Erythroblast (primary cell): ENCODE measurements around the gene NELL1.

Source experiments
- GATA1 ChIP-seq: IDR thresholded peaks from 2 replicates; pipeline ENCODE4 v1.6.1; 2011; ENCODE audit warnings: low read depth, mild to moderate bottlenecking, control low read depth, low read length, moderate library complexity
- POLR2A ChIP-seq: IDR thresholded peaks from 2 replicates; pipeline ENCODE4 v1.6.1; 2011; ENCODE audit warnings: mild to moderate bottlenecking, low read length

DNA sequence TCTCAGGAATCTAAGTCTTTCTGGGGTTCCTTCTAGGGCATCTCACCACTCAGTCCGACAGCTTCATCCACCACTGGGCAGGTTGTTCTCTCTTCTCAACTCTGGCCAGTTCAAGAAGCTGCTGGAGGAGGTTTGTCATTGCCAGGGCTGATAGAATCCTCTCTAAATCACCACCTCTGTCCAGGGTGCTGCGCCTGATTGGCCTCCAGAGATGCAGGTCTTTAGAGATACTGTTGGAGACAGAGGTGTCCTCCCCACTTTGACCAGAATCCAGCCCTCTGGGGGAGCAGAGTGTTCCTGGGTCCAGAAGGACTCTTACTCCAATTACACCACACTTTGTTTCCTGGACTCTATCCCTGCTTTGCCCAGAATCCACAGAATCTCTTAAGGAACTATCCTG is 90.2 kb downstream of the NELL1 start:
- TF ChIP-seq POLR2A (no peak), GATA1 (no peak)
